SH-SY5Y (cell line): Measurements from ENCODE around the gene EDRF1.

Source experiments
- GATA2 ChIP-seq: IDR thresholded peaks from 2 replicates; pipeline ENCODE4 v1.6.1; 2011; ENCODE audit warnings: mild to moderate bottlenecking, low read depth, low read length
- GATA3 ChIP-seq: IDR thresholded peaks from 2 replicates; pipeline ENCODE4 v1.6.1; 2011; ENCODE audit warnings: low read depth, mild to moderate bottlenecking, low read length, moderate library complexity

DNA sequence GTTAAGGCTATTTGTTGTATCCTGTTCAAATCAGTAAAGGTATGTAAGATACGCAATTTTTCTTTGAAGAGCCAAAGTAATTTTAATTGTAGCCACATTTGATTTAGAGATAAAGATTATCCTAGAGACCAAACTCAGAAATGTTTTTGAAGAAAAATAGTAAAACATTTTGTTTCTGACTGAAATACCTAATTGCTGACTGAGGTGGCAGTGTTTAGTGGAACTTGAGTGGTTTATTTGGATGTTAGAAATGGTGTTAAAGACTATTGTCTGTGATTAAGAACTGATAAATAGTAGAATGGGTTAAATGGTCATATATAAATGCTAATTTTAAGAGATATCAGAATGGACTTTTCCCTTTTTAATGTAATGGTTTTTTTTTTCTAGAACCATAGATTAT is 15.3 kb downstream of the EDRF1 start:
- TF ChIP-seq GATA3 = no peak
- no peak for TF ChIP-seq GATA2
